GM19238 (cell line): ENCODE results near the gene ATP5MG.
"Not testable (repeated sequence)": the region's sequence is repeated elsewhere in the genome, so short reads cannot be mapped to it uniquely, and the experiment has no call there.

Experiments used
- DNase-seq: peaks from one replicate; pipeline ENCODE4 v3.0.0; 2011; ENCODE audit warnings: low spot score; ENCODE audit not compliant: insufficient read length

ATP5MG gene, protein sequence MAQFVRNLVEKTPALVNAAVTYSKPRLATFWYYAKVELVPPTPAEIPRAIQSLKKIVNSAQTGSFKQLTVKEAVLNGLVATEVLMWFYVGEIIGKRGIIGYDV

GRCh38 chr11:118401151-118401879, at the start of gene ATP5MG:
Gene ATP5MG, plus strand, starts transcription at chr11:118401606. Its CDS starts 60 bp downstream, at chr11:118401666.
- DNase-seq = peak; percentile 72

DNA sequence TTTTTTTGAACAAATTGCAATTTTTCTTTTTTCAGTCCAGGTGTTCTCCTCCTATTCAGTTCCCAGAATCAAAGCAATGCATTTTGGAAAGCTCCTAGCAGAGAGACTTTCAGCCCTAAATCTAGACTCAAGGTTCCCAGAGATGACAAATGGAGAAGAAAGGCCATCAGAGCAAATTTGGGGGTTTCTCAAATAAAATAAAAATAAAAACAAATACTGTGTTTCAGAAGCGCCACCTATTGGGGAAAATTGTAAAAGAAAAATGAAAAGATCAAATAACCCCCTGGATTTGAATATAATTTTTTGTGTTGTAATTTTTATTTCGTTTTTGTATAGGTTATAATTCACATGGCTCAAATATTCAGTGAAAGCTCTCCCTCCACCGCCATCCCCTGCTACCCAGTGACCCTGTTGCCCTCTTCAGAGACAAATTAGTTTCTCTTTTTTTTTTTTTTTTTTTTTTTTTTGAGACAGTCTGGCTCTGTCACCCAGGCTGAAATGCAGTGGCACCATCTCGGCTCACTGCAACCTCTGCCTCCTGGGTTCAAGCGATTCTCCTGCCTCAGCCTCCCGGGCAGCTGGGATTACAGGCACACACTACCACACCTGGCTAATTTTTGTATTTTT, 48.2 kb upstream of the ATP5MG start:
- no peak for DNase-seq

DNA sequence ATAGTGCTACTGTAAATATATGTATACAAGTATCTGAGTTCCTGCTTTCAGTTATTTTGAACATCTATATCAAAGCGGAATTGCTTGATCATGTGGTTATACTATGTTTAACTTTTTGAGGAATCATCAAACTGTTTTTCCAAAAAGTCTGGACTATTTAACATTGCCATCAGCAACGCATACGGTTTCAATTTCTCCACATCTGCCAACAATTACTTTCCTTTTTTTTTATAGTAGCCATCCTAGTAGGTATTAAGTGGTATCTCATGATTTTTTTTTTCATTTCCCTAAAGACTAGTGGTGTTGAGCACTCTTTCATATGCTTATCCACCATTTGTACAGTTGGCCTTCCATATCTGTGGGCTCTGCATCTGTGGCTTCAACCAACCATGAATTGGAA, 43.3 kb upstream of the ATP5MG start:
- no peak for DNase-seq

DNA sequence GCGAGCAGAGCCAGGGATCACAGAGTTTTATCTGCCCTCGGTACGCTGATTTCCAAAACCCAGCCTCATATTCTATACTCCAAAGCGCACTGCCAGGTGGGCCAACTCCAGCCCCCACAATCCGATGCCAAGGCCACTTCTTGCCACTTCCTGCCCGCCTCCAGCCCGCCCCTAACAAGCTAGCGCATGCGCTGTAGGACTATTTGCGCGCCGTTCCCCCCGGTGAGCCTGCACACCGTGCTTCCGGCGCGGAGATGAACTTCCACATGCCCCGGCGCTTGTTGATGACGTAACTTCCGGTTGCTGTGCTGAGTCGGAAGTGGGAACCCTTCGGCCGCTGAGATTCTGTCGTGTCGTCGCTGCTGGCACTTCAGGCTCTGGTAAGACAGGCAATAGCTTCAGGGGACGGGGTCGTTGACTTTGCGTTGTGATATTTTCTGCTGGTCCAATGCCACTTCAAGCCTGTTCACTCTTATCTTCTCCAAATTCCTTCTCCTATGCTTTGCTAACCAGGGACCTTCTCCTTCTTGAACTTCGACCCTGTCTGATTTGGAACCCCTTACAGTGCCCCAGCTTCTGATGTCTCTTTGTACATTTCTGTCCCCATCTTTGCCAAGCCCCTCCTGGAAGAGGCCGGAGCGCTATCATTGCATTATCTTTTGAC, 42.0 kb upstream of the ATP5MG start, which contains the start of gene UBE4A:
UBE4A (plus strand) TSS at position 306 of the 664 bp plus-strand sequence. CDS start 5,481 bp downstream, outside the sequence.
- DNase-seq = peak; percentile 75

DNA sequence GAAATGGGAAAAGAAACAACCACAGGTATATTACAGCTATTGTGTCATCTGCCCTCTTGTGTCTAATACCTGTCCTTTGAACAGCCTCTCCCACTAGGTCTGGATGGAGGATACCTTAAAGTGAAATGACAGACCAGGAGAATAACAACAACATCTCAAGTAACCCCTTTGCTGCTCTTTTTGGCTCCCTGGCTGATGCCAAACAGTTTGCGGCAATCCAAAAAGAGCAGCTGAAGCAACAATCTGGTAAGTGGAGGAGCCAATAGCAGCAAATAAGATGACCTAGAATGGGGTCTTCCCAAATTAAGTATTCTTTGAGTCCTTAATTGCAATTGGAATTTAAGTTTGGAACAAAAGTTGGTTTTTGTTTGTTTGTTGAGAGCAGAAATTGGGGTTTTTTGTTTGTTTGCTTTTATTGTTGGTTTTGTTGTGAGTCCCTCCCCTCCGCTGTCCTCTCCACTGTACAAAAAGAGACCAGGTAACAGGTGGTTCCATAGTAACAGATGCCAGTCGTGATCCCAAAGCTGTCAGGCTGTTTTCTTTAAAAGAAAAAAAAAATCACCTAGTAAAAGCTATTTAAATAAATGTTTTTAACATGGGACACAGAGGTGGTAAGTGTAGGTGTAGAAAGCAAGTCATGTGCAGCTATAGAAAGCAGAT, 36.3 kb upstream of the ATP5MG start:
- no peak for DNase-seq

GRCh38 chr11:118366287-118366686, 35.1 kb upstream of the ATP5MG start:
- DNase-seq = no peak

- no peak for DNase-seq
Observed at GRCh38 chr11:118370774-118371173, 30.6 kb upstream of the ATP5MG start.

- no peak for DNase-seq
Observed at GRCh38 chr11:118373263-118373662, 28.1 kb upstream of the ATP5MG start.

GRCh38 chr11:118373871-118374270, 27.5 kb upstream of the ATP5MG start:
- DNase-seq = no peak

DNA sequence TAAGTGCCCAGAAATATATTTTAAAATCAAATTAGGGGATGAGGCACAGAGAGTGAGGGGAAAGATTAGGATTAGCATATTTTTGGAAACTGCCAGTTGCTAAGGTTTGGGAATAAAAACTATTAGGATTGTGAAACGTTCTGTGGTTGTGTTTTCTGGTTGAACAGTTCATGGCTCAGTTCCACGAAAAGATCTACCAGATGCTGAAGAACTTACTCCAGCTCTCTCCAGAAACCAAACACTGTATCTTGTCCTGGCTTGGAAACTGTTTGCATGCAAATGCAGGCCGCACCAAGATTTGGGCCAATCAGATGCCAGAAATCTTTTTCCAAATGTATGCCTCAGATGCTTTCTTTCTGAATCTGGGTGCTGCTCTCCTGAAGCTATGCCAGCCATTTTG, 26.7 kb upstream of the ATP5MG start:
- DNase-seq = no peak

DNA sequence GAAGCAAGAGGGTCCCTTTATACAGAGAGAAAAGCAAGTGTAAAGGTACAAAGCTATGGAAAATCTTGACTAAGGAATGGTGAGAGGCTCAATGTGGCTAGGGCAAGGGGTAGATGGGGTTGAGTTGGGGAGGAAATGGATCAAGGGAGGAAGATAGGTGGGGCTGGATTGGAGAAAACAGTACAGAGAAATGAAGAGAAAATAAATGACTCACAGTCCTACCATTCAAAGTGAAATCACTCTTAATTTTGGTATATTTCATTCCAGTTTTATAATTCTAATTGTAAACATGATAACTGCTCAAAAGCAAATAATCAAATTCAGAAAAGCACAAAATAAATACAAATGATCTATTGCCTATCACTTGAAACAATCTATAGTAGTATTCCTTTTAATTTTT, 25.4 kb upstream of the ATP5MG start:
- DNase-seq = no peak

DNA sequence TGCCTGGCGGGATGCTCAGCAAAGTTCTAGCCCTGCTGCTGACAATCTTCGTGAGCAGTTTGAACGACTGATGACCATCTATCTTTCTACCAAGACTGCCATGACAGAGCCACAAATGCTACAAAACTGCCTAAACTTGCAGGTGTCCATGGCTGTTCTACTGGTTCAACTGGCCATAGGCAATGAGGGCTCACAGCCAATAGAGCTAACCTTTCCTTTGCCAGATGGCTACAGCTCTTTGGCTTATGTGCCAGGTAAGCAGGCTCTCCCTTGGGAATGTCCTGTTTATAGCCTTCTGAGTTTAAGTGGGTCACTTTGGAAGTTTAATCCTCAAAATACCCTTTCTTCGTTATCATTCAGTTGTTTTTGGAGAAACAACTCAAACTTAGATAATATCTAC, 21.9 kb upstream of the ATP5MG start:
- no peak for DNase-seq

- DNase-seq = no peak
Observed at GRCh38 chr11:118380571-118380970, 20.8 kb upstream of the ATP5MG start.

DNA sequence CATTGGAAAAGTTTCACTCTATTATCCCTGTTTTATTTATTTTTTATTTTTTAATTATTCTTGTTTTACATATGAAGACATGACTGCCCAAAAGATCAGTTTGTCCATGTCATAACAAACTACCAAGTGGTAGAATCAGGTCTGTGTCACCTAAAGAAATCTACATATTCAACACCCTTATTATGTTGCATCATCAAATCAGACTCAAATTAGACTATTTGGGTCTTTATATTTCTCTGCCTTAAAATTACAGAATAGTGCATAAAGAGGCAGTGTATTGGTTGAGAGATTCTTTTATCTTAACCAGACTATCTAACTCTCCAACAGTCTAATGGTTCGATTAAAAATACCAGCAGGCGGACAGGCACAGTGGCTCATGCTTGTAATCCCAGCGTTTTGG, 18.5 kb upstream of the ATP5MG start:
- DNase-seq = no peak

DNA sequence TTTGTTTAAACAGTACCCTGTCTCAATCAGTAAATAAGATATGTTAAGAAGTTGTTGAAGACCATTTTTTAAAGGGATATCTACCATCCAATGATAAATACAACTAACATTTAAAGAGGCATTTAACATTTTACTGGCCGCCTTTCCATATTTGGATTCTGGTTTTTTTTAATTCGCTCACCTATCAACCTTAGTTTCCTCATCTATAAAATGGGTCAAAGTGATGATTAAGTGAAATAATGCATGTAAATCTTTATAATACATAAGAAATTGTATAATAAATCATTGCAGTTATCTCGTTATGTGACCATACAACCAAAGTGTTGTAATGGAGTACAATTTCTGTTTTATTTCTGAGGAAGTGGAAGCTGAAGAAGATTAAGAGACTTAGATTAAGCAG, 17.7 kb upstream of the ATP5MG start:
- DNase-seq = no peak

- DNase-seq = no peak
Observed at GRCh38 chr11:118396097-118396501, 5.3 kb upstream of the ATP5MG start.

DNA sequence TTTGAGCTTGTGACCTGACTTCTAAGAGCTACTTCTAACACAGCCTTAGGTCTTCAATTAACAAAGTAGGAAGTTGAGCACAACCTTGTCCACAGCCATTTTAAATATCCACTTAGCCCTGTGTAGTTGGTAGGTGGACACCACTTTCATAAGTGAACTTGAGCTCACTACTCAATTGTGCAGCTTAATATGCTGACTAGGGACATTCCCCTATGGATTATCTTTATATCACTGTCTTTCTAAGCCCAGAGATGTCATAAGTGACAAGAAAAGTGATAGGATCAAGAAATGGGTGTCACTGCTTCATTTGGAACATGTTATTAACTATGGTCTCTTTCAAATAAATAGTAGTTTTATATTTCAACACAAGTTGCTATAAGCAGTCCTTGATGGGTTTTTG, 4.0 kb upstream of the ATP5MG start:
- DNase-seq = no peak

GRCh38 chr11:118398791-118399559, 2.4 kb upstream of the ATP5MG start:
- no peak for DNase-seq

DNA sequence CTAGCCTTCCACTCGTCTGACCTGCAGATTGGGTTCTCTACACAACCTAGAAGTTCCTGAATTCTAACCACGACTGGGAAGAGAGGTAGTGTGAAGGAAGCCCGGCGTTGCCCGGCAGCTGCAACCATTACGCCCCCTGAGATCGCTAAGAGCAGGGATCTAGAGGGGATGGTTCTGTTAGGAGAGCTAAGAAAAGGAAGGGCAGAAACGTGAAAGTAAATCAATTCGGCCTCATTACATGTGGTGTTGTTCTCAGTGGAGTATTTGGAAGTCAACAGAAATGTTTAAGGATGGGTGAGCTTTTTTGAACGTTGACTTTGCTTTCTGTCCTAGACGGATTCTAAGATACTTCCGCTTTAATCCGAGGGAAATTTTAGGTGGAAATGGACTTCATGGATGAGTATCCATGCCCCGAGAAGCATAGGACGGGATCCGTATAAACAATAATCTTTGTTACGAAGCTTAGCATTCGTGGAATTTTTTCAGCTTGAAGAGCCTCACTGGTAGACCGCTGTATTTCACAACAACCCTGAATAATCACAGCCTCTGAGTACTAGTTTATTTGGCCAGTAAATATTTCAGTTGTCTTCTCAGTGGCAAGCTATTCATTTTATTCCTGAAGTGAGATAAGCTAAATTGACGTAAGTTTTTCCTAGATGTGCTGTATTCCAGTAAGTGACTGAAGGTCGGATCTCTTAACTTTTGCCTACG, 629 bp downstream of the ATP5MG start:
- DNase-seq = no peak

DNA sequence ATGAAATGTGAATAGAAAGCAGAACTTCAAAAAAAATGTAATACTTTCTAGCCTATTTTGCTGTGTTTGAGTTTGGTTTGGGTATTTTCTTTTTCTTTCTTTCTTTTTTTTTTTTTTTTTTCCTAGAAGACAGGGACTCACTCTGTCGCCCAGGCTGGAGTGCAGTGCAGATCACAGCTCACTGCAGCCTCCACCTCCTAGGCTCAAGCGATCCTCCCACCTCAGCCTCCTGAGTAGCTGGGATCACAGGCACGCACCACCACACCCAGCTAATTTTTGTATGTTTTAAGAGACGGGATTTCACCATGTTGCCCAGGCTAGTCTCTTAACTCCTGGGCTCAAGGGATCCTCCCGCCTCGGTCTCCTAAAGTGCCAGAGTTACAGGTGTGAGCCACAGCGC, 1.2 kb downstream of the ATP5MG start:
- DNase-seq = not testable (repeated sequence)
